GM18498 (cell line): ENCODE data around the gene ATG4C.
A peak's percentile ranks its signal among the peaks of the same experiment; 100 is the strongest.

Source experiments
- ATAC-seq: cut with Tn5 transposase; IDR thresholded peaks from one replicate; pipeline ENCODE4 v1.9.1; 2021; ENCODE audit warnings: mild to moderate bottlenecking, moderate library complexity; ENCODE audit not compliant: unreplicated experiment

ATG4C gene

GRCh38 chr1:62836856-62837540 is 53.1 kb downstream of the ATG4C start:
- no peak for ATAC-seq

- ATAC-seq: no peak
Observed at GRCh38 chr1:62840555-62840954, 56.6 kb downstream of the ATG4C start.

DNA sequence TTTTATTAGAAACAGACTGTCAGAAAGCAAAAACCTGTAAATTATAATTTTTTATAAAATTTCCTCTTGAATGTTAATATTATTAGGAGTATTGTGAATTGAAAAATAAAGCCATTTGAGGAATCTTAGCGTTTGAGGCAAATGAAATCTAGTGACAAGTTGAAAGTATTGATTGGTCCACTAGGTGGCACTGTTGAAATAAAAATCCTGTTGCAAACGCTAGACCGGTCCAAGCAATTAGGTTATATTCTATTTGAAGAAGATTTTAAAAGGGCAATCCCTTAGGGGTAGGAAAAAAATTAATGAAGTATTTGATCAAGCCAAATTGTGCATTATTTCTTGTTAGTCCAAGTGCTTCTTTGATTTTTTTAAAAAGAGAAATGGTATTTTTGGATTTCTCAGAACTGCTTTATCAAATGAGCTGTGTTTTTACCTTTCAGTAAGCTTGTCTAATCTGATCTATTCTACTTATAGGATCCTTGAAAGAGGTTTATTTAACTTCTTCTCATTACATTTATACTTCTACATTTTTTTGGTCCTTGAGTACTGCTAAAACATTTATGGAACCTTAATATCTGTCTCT is 57.7 kb downstream of the ATG4C start:
- peak; percentile 76 for ATAC-seq

DNA sequence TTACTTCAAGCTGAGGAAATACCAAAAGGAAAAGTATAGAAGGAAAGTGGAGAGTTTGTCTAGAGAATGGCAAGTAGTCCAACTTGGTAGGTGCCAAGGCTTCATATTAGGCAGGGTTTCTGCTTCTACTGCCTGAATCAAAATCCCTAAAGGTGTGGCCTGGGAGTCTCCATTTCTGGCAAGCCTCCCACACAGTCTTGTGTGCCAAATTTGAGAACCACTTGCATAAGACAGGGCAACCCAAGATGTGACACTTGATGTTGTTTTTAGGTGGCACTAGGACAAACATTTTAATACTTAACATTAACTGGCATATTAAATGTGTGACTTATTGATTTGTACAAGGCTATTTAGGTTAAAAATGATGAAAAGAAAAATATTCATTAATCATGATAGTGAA is 60.1 kb downstream of the ATG4C start:
- ATAC-seq: no peak

GRCh38 chr1:62849031-62849430 is 65.1 kb downstream of the ATG4C start:
- ATAC-seq: no peak

DNA sequence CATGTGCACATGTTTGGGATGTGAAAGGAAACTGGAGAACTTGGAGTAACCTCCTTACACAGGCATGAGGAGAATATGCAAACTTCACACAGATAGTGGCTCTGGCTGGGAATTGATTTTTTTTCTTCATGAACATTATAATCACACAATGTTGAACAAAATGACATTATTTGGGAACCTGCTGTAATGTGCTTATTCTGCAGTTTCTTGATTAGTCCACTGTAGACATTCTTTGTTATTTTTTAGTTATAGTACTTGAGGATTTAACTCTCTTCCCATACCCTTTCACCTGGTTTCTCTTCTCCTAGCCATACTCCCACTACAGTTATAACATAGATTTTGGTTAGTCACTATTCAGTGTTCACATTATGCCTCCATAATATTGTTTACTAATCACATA is 68.3 kb downstream of the ATG4C start:
- no peak for ATAC-seq

- ATAC-seq: no peak
Observed at GRCh38 chr1:62856960-62857359, 73.0 kb downstream of the ATG4C start.

DNA sequence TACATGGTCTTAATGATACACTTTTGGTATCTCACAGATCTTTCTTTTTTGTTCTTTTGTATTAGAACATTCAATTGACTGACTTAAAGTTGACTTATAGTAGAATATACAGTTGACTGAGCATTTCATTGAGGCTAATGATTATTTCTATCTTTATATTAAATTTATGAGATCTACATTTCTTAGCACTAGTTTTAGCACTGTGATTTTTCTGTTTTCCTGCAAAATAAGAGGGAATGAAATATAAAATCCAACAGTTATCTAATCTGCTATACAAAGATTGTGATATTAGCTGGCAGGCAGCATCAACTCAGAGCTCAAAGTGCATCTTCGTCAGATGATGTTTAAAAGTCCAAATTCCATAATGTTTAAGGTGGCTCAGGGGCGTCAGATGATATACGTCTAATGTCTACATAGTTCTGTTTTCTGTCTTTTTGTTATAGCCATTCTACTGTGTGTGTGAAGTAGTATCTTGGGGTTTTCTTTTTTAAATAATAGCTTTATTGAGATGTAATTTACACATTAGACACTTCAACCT is 85.4 kb downstream of the ATG4C start:
- ATAC-seq: no peak

DNA sequence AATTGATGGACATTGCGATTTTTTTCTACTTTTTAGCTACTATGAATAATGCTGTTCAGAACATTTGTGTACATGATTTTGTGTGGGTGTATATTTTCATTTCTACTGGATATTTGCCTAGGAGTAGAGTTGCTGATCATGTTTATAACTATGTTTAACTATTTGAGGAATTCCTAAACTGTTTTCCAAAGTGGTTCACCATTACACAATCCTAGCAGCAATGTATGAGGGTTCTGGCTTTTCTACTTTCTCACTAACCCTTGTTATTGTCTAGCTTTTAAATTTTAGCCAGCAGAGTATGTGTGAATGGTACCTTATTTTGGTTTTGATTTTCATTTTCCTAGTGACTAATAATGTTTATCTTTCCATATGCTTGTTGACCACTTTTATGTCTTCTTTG is 86.2 kb downstream of the ATG4C start:
- no peak for ATAC-seq

DNA sequence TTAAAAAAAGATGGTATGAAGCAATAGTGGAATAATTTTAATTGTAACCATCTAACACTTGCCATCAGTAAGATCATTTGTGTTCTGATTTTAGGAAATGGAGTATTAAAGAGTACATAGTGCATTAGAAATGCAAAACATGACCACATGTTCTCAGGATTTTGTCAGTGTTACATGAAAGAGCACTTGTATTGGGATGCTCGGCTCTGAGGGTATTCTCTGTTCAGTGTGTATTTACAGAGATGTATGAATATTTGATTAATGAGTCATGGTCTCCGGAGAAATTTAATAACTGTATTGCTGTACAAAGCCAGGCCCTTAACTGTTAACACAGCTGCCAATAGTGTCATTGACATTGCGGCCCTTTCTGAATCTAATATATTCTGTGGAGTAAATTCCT is 91.7 kb downstream of the ATG4C start:
- ATAC-seq: no peak

- no peak for ATAC-seq
Observed at GRCh38 chr1:62876535-62876934, 92.6 kb downstream of the ATG4C start.

- no peak for ATAC-seq
Observed at GRCh38 chr1:62877579-62877978, 93.6 kb downstream of the ATG4C start.

GRCh38 chr1:62879962-62880361 is 96.0 kb downstream of the ATG4C start:
- no peak for ATAC-seq

GRCh38 chr1:62882201-62883104 is 98.5 kb downstream of the ATG4C start:
- ATAC-seq: no peak

DNA sequence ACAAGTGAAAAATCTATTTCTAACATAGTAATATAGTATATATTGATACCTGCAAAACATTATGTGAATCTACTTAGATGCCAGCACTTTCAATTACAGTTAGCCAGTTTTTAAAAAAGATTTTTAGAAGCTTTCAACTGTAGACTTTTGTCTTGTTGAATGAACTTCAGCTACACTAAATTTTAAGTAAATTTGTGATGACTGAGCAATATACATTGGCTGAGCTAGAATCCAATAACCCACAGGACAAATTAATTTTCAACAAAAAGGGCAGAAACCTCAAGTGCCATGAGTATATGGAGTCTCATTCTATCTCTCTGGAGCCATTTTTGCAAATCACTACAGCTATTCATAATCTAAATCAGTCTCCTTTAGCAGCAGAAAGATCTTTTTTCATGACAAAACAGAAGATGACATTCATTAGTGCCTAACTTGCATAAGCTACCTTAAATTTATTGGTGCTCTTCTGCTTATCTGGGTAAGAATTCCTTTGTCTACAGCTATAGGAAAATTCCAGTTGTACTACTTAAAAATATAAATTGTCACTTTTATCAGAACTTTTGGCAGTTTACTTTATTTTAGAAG is 100.3 kb downstream of the ATG4C start:
- ATAC-seq: no peak

DNA sequence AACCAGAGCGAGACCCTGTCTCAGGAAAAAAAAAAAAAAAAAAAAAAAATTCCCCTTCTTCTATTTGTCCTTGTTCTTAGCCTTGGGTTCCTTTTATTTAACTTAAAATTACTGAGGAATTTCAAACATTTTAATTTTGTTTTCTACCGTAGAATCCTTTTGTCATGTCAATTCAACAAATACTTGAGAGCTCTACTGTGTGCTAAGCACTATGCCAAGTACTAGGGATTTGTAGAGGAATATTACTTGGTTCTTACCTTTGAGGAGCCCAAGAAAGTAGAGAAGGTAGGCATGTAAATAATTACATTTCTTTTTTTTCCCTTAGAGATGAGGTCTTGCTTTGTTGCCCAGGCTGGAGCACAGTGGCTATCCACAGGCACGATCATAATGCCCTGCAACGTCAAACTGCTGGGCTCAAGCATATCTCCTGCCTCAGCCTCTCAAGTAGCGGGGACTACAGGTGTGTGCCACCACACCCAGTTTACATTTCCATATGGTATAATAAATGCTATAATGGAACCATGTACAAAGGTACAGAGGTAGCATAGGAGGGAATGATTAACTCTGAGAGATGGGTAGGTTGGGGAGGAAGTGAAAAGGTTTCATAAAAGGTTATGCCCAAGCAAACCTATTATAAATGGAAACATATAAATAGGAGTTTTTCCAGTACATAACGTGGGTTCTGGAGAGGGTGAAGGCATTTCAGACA is 104.0 kb downstream of the ATG4C start:
- ATAC-seq: no peak

GRCh38 chr1:62891956-62892562 is 108.1 kb downstream of the ATG4C start:
- no peak for ATAC-seq

GRCh38 chr1:62897788-62898187 is 113.9 kb downstream of the ATG4C start:
- ATAC-seq: no peak

GRCh38 chr1:62900566-62900965 is 116.6 kb downstream of the ATG4C start:
- ATAC-seq: no peak

GRCh38 chr1:62901650-62902049 is 117.7 kb downstream of the ATG4C start:
- no peak for ATAC-seq
